ENCODE results near the gene BEAN1.

DNA sequence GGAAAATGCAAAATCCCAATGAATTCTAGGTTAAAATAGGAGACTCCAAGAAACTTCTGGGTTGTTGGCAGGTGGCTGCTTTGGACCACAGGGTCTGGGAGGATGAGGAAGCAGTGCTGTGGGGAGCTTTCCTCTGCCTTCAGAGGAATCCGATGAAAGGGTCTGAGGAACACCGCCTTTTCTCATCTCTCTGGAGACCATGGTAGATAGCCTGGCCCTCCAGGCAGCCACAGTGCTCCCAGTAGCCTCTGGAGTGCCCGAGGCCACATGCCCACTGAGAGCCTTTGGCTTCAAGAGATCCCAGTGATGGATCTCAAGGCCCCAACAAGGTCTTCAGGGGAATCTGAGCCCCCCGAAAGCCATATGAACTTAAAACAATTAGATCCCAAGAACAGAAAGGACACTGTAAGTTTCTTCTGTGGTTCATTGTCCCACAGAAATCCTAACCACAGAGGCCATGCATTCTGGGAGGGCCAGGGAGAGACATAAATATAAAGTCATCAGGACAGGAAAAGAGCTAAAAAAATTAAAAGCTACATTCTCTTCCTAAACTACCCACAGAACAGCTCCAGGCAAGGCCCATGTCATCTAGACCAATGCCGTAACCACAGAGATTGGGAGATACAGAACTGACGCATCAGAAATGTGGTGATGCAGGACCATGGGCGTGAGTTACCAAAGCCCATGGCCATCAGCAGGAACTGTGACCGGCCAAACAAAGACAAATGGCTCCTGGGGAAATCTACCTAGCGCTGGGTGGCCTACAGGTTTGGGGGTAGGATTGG lies 98.5 kb downstream of the BEAN1 start:
- TF ChIP-seq, protein P1, sequence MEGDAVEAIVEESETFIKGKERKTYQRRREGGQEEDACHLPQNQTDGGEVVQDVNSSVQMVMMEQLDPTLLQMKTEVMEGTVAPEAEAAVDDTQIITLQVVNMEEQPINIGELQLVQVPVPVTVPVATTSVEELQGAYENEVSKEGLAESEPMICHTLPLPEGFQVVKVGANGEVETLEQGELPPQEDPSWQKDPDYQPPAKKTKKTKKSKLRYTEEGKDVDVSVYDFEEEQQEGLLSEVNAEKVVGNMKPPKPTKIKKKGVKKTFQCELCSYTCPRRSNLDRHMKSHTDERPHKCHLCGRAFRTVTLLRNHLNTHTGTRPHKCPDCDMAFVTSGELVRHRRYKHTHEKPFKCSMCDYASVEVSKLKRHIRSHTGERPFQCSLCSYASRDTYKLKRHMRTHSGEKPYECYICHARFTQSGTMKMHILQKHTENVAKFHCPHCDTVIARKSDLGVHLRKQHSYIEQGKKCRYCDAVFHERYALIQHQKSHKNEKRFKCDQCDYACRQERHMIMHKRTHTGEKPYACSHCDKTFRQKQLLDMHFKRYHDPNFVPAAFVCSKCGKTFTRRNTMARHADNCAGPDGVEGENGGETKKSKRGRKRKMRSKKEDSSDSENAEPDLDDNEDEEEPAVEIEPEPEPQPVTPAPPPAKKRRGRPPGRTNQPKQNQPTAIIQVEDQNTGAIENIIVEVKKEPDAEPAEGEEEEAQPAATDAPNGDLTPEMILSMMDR (IDR thresholded peaks at IDR 0.05; ENCODE audit: low read depth, low read length, poor library complexity, severe bottlenecking), result no peak
- TF ChIP-seq EZH2phosphoT487 (IDR thresholded peaks at IDR 0.05; ENCODE audit: borderline replicate concordance, low read length), result no peak

All from DOHH2 (cell line).